Measurements from ENCODE around the gene OR52W1.

The OR52W1 gene, protein sequence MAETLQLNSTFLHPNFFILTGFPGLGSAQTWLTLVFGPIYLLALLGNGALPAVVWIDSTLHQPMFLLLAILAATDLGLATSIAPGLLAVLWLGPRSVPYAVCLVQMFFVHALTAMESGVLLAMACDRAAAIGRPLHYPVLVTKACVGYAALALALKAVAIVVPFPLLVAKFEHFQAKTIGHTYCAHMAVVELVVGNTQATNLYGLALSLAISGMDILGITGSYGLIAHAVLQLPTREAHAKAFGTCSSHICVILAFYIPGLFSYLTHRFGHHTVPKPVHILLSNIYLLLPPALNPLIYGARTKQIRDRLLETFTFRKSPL

DNA sequence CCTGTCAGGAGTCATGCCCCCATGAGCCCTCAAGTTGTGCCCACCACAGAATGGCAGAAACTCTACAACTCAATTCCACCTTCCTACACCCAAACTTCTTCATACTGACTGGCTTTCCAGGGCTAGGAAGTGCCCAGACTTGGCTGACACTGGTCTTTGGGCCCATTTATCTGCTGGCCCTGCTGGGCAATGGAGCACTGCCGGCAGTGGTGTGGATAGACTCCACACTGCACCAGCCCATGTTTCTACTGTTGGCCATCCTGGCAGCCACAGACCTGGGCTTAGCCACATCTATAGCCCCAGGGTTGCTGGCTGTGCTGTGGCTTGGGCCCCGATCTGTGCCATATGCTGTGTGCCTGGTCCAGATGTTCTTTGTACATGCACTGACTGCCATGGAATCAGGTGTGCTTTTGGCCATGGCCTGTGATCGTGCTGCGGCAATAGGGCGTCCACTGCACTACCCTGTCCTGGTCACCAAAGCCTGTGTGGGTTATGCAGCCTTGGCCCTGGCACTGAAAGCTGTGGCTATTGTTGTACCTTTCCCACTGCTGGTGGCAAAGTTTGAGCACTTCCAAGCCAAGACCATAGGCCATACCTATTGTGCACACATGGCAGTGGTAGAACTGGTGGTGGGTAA is at the start of gene OR52W1:
Gene OR52W1, plus strand, starts transcription at position 51 of the 637 bp plus-strand sequence. Its CDS starts 0 bp downstream, at position 51.
- no peak for DNase-seq (ENCODE audit: low read depth)

GRCh38 chr11:6151117-6151516 is 47.9 kb upstream of the OR52W1 start:
- no peak for DNase-seq (ENCODE audit: low read depth)

GRCh38 chr11:6152126-6152525 is 46.9 kb upstream of the OR52W1 start:
- no peak for DNase-seq (ENCODE audit: low read depth)

DNA sequence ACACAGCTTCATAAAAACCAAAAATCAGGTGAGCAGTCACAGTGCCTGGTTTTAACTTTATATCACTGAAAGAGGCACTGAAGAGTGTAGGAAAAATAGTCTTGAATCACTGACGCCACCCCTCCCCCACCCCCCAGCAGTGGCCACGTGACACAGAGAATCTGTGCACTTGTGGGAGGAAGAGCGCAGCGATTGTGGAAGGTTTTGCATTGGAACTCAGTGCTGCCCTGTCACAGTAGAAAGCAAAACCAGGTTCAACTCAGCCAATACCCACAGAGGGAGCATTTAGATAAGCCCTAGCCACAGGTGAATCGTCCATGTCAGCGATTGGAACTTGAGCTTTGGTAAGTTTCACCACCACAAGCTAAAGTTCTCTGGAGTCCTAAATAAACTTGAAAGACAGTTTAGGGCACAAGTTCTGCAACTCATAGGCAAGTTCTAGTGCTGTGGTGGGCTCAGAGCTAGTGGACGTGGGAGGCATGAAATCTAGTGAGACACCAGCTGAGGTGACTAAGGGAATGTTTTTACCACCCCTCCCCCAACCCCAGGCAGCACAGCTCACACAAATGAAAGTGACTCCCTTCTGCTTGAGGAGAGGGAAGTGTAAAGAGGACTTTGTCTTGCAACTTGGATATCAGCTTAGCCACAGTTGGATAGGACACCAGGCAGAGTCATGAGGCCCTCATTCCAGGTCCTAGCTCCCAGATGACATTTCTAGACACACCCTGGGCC is 42.2 kb upstream of the OR52W1 start:
- no peak for DNase-seq (ENCODE audit: low read depth)

GRCh38 chr11:6170226-6170625 is 28.8 kb upstream of the OR52W1 start, which contains the start of gene OR52B2:
OR52B2 (minus strand) TSS chr11:6170326; CDS start chr11:6170326, 0 bp downstream.
- DNase-seq (ENCODE audit: low read depth): no peak

- no peak for DNase-seq (ENCODE audit: low read depth)
These were observed 23.6 kb upstream of the OR52W1 start for GRCh38 chr11:6175440-6175839.

DNA sequence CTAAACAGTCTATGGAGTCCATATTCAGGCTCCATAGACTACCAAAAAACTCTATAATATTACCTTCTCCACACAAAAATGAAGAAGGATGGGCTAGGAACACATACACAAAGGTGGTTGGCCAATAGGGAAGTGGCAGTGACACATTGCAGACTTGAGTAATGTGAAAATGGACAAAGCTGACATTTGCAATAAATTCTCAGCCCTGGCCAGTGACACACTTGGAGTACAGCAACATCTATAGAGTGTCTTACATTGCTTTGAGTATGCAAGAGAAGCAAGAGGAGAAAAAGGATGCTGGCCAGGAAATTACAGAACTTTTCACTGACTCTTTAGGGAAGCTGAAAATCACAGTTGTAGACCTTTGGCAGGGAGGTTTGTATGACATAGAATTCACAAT is 7.3 kb upstream of the OR52W1 start:
- DNase-seq (ENCODE audit: low read depth): no peak

- no peak for DNase-seq (ENCODE audit: low read depth)
These were observed 4.9 kb upstream of the OR52W1 start for GRCh38 chr11:6194065-6194581.

DNA sequence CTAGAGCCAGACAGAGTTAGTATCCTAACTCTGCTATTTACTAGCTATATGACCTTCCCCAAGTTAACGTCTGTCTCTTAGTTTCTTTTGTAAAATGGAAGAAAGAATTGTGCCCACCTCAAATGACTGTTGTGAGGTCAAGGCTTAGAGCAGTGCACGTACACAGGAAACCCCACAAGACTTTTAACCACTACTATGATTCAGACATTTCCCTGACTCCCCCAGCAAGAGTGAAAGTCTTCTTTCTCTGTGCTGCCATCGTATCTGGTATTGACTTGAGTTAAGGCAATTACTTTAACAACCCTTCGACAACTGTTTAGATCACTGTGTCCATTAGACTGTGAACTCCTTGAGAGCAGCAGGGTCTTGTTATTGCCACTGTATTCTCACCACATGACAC is 2.6 kb upstream of the OR52W1 start:
- no peak for DNase-seq (ENCODE audit: low read depth)

GRCh38 chr11:6197466-6198200 is 1.4 kb upstream of the OR52W1 start:
- DNase-seq (ENCODE audit: low read depth): no peak

DNA sequence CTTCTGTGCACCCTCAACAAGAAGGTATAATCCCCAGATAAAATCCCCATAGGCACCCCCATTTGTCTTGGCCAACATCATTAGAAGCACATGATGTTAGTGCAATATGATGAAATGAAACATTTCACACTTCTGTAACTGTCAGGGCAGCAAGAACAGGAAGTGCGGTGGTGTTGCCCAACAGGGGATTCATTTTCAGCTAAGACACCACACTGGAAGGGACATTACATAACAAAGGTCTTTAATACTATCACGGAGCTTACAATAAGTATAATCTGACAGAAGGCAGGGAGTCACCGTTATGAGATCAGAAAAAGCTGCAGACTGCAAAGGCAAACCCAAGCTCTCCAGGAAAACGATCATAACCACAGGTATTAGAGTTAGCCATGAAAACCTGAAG is 2.0 kb downstream of the OR52W1 start:
- DNase-seq (ENCODE audit: low read depth): no peak

GRCh38 chr11:6201481-6201880 is 2.5 kb downstream of the OR52W1 start:
- peak; percentile 18 for DNase-seq (ENCODE audit: low read depth)

DNA sequence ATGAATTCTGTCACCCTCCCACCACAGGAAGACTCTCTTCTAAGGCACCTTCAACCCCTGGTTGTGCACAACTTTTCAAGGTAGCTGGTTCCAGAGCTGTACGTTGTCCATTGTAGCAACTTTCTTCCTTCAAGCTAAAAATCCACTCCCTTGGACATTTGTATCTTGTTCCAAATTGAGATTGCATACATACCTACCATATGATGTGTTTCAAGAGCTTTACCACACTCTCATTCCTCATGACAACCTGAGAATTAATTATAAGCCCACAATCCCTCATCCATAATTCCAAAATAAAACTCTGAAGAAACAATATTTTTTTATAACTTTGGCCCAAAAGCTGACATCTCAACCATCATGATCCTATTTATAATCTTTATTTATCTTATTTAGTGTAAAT is 3.0 kb downstream of the OR52W1 start:
- DNase-seq (ENCODE audit: low read depth): peak; percentile 10

- DNase-seq (ENCODE audit: low read depth): no peak
These were observed 4.3 kb downstream of the OR52W1 start for GRCh38 chr11:6203327-6203726.

- no peak for DNase-seq (ENCODE audit: low read depth)
These were observed 5.7 kb downstream of the OR52W1 start for GRCh38 chr11:6204706-6205105.

GRCh38 chr11:6205366-6205765 is 6.3 kb downstream of the OR52W1 start, which contains the start of gene C11orf42:
C11orf42 (plus strand) TSS chr11:6205557; CDS start chr11:6205616, 59 bp downstream.
- no peak for DNase-seq (ENCODE audit: low read depth)

- no peak for DNase-seq (ENCODE audit: low read depth)
These were observed 7.6 kb downstream of the OR52W1 start for GRCh38 chr11:6206456-6207180.

- DNase-seq (ENCODE audit: low read depth): no peak
These were observed 10.8 kb downstream of the OR52W1 start for GRCh38 chr11:6209801-6210200.

DNA sequence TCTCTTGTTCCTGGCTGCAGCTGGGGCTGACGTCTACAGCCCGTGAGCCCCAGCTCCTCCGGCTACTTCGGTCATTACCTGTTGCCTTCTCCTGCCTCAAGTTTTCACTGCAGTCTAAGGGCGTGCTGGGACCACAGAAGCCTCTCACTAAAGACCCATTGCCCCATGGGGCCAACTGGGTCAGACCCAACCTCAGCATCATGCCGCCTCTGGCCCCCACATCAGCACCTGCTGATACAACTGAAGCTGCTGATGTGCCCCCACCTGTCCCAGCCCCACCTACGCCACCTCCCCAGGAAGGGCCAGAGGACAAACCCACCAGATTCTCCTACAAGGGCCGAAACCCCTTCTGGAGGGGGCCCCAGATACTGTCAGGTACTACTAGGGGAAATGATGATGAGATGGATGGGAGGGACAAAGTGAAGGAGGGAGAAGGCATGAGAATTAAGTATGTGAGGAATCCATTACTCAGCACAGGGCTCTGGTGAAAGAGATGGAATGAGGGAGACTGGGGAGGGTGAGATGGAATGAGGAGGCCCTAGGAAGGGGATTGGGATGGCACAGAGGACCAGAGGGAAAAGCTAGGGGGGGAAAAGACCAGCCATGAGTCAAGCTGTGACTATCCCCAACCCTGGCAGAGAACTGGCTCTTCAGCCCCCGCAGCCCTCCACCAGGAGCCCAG is 11.4 kb downstream of the OR52W1 start:
- no peak for DNase-seq (ENCODE audit: low read depth)

- DNase-seq (ENCODE audit: low read depth): no peak
These were observed 15.5 kb downstream of the OR52W1 start for GRCh38 chr11:6214530-6214929.

DNA sequence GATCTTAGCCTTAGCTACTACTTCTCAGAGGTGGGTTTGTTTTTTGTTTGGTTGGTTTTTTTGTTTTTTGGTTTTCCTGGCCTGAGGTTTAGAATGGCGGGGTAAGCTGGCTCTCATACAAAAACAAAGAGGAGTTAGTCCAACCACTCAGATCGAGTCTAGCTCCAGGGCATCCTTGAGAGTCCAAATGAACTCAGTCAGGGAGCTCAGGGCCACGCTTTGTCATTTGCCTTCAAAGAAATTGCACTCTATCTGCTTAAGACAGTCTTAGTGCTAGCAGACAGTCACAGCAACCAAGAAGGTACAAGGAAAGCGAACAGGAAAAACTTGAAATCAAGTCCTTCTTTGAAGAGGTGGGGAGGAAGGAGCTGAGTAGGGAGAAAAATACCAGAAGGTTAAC is 17.5 kb downstream of the OR52W1 start:
- no peak for DNase-seq (ENCODE audit: low read depth)

Data from GM04503 (cell line).